Astrocyte of the spinal cord (primary cell): Measurements from ENCODE around the gene HNRNPUL2.
A peak's percentile ranks its signal among the peaks of the same experiment; 100 is the strongest.

Source experiments
- DNase-seq: peaks from one replicate; pipeline ENCODE4 v3.0.0; 2011; ENCODE audit warnings: low read depth, low spot score
- H3K4me3 ChIP-seq: 2 replicates; pipeline ENCODE4 v1.5.1; 2011; ENCODE audit warnings: low read depth, mild to moderate bottlenecking, low read length, moderate library complexity
- in situ Hi-C: cut with HindIII; loops from 2 replicates; pipeline ENCODE4 v1.10.0; 2017; ENCODE audit warnings: low sequenced_read_pairs
- TF ChIP-seq, protein P1 (sequence below): IDR thresholded peaks from 2 replicates; pipeline ENCODE4 v1.5.1; 2012; ENCODE audit warnings: low read depth, mild to moderate bottlenecking, low read length, inconsistent platforms

The HNRNPUL2 gene

DNA sequence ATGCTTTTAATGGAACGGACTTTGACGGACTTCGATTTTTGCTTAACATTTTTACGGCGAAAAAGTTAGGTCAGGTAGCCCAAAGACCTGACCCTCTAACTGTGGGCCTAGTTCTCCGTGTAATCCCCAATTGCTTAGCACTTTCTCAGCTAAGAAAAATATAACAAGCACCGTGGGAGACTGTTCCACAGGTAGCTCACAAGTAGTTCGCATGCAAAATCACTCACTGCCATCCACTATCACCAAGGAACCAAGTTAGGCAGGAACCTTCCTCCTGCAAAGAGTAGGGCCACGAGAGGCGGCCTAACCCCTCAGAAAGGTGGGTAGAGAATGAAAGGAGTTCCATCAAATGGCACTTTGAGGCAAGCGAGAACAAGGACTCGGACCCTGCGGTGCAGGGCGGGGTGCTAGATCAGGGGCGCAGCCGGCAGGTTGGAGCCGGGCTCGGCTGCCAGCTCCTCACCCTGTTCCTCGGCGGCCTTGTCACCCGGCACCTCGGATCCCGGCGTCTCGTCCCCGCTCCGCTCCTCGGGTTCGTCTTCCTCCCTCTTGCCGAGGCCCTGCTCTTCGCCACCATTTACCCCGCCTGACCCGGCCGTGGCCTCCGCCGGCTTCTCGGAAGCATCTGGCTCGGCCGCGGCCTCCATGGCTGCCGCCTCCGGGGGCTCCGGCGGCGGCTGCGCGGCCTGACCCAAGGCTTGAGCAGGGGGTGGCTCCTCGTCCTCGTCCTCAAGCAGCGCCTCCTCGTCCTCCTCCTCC is 922 bp downstream of the HNRNPUL2 start:
- in situ Hi-C loops, result no loop called here
- H3K4me3 ChIP-seq, result peak overlapping the region; percentile 78
- DNase-seq, result no peak
- TF ChIP-seq, protein P1, sequence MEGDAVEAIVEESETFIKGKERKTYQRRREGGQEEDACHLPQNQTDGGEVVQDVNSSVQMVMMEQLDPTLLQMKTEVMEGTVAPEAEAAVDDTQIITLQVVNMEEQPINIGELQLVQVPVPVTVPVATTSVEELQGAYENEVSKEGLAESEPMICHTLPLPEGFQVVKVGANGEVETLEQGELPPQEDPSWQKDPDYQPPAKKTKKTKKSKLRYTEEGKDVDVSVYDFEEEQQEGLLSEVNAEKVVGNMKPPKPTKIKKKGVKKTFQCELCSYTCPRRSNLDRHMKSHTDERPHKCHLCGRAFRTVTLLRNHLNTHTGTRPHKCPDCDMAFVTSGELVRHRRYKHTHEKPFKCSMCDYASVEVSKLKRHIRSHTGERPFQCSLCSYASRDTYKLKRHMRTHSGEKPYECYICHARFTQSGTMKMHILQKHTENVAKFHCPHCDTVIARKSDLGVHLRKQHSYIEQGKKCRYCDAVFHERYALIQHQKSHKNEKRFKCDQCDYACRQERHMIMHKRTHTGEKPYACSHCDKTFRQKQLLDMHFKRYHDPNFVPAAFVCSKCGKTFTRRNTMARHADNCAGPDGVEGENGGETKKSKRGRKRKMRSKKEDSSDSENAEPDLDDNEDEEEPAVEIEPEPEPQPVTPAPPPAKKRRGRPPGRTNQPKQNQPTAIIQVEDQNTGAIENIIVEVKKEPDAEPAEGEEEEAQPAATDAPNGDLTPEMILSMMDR, result no peak

DNA sequence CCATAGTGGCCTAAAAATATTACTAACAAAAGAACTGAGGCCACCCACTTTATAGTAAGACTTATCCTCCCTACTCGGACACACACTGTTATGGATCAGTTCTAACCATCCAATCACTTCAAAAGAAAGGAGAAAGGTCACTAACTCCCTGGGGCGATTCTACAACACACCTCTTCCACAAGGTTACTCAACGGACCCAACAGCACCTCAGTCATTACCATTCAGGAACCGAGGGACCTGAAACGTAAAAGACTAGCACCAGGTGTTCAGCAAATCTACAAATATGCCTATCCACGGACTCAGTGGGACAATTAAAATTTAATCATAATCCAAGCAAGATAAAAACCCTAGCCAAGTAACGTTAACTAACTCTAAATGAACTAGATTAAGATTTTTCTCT is 1.6 kb downstream of the HNRNPUL2 start:
- peak overlapping the region; percentile 78 for H3K4me3 ChIP-seq
- in situ Hi-C loops, result no loop called here
- DNase-seq, result no peak
- TF ChIP-seq, protein P1, result no peak

DNA sequence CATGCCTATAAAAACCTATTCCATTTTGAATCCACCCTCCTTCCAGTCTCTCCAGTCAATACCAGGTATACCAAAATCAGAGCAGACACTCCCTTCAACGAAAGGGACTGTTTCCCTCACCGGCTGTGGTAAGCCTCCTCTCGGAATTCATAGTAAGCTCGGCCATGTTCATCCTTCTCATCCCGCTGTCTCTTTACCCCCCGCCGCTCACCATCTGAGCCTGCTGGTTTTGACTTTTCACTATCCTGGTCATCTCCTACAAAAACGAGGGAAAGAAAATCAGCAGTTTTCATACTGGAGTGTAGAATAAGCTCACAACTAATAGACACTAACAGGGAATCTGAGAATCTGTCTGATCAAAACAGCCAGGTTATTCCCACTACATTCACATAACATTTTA is 3.1 kb downstream of the HNRNPUL2 start:
- in situ Hi-C loops, result no loop called here
- TF ChIP-seq, protein P1, result no peak
- H3K4me3 ChIP-seq, result peak overlapping the region; percentile 78

DNA sequence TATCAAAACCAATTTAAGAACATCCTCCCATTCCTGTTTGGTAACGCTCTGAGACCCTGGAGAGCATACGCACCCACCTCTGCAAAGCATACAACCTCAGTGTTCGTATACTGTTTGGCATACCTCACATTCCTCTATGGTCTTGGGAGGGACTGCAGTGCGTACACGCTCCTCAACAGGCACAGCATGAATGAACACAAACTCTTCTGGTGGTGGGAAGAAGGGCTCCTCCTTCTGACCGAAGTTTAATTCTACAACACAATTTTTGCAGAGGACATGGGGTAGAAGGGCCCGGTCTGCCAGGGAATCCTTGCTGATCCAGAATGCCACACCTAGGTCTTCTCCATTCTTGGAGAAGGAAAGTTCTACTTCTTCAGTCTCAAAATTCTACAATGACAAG is 5.3 kb downstream of the HNRNPUL2 start:
- in situ Hi-C loops, result no loop called here
- H3K4me3 ChIP-seq, result no peak overlapping the region
- TF ChIP-seq, protein P1, result peak; percentile 13
- peak; percentile 39 for DNase-seq

More for the DNA sequence above, 3.1 kb downstream of the HNRNPUL2 start:
- DNase-seq, result no peak

DNA sequence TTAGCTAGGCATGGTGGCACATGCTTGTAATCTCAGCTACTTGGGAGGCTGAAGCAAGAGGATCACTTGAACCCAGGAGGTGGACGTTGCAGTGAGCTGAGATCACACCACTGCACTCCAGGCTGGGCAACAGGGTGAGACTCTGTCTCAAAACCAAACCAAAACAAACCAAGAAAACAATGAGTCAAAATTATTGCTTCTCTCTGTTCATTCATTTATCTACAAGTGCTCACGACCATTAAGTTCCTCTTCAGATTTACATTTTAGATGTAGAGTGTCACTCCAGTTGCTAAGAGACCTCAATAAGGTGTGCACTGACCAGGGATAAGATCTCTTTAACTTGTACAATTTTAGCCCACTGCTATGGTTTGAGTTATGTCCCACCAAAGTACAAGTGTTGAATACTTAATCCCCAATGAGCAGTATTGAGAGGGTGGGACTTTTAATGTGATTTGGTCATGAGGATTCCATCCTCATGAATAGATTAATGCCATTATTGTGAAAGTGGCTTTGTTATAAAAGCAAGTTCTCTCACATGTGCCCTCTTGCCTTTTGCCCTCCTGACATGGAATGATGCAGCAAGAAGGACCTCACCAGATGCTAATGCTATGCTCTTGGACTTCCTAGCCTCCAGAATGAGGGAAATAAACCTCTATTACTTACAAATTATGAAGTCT is 7.8 kb downstream of the HNRNPUL2 start:
- TF ChIP-seq, protein P1, result no peak
- in situ Hi-C loops, result no loop called here
- H3K4me3 ChIP-seq, result no peak overlapping the region
- DNase-seq, result no peak

DNA sequence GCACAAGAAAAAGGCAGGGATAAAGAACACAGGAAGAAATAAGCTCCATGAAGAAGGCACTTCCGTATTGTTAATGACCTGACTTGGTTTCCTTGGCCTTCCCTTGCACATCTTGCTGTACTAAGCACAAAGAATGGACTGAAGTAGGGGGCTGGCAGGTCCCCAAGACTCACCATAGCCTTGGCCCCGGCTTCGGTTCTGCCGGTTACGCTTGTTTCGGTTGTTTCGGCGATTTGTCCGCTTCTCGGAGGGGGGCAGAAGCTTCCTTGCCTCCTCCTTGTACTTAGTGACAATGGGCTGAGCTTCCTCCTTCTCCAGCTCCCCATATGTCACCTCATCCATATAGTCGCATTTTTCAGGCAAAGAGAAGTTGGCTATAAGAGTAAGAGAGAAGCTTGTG is 10.4 kb downstream of the HNRNPUL2 start:
- H3K4me3 ChIP-seq, result no peak overlapping the region
- TF ChIP-seq, protein P1, result no peak
- in situ Hi-C loops, result no loop called here
- DNase-seq, result no peak
